H9 (cell line): ENCODE data around the gene GRWD1. TPM values are rescaled to one million over a fixed set of nuclear protein-coding genes. Genes with fewer than 3 reads are reported as not detected.

Source experiments
- DNase-seq: peaks from one replicate; pipeline ENCODE4 v3.0.0-alpha.2; 2017
- H2AFZ ChIP-seq: one replicate; pipeline ENCODE4 v1.6.1; 2013; ENCODE audit warnings: mild to moderate bottlenecking, low read length, control low read depth, moderate library complexity
- H2AK5ac ChIP-seq: 2 replicates; pipeline ENCODE4 v1.6.1; 2013; ENCODE audit warnings: low read length, control low read depth, mixed read lengths; ENCODE audit not compliant: insufficient read length
- H2BK120ac ChIP-seq: one replicate; pipeline ENCODE4 v1.6.1; 2013; ENCODE audit warnings: low read depth, mild to moderate bottlenecking, low read length, control low read depth, inconsistent platforms; ENCODE audit not compliant: poor library complexity, severe bottlenecking
- H2BK12ac ChIP-seq: 2 replicates; pipeline ENCODE4 v1.6.1; 2013; ENCODE audit warnings: low read length, control low read depth, mixed read lengths, low read depth; ENCODE audit not compliant: insufficient read length
- H2BK15ac ChIP-seq: 2 replicates; pipeline ENCODE4 v1.6.1; 2013; ENCODE audit warnings: low read depth, low read length, control low read depth
- H2BK20ac ChIP-seq: one replicate; pipeline ENCODE4 v1.6.1; 2013; ENCODE audit warnings: low read depth, mild to moderate bottlenecking, low read length, control low read depth, inconsistent platforms; ENCODE audit not compliant: poor library complexity, severe bottlenecking
- H2BK5ac ChIP-seq: 2 replicates; pipeline ENCODE4 v1.6.1; 2013; ENCODE audit warnings: low read length, control low read depth, mixed read lengths; ENCODE audit not compliant: insufficient read length
- H3K14ac ChIP-seq: 2 replicates; pipeline ENCODE4 v1.6.1; 2013; ENCODE audit warnings: low read length, control low read depth; ENCODE audit not compliant: insufficient read depth
- H3K18ac ChIP-seq: 2 replicates; pipeline ENCODE4 v1.6.1; 2013; ENCODE audit warnings: low read depth, mild to moderate bottlenecking, mixed read lengths, low read length, control low read depth; ENCODE audit not compliant: insufficient read length
- H3K23ac ChIP-seq: 2 replicates; pipeline ENCODE4 v1.6.1; 2013; ENCODE audit warnings: low read length, control low read depth, mixed read lengths, low read depth; ENCODE audit not compliant: insufficient read length
- H3K23me2 ChIP-seq: 2 replicates; pipeline ENCODE4 v1.6.1; 2013; ENCODE audit warnings: low read depth, mild to moderate bottlenecking, mixed read lengths, low read length, control low read depth; ENCODE audit not compliant: insufficient read length, poor library complexity, severe bottlenecking
- H3K27ac ChIP-seq: 2 replicates; pipeline ENCODE4 v1.5.1; 2013; ENCODE audit warnings: low read length, control low read depth, mixed read lengths, low read depth; ENCODE audit not compliant: insufficient read length
- H3K27me3 ChIP-seq: 2 replicates; pipeline ENCODE4 v1.6.1; 2013; ENCODE audit warnings: low read length, control low read depth, inconsistent platforms; ENCODE audit not compliant: insufficient read depth
- H3K4ac ChIP-seq: 2 replicates; pipeline ENCODE4 v1.6.1; 2013; ENCODE audit warnings: low read depth, mild to moderate bottlenecking, control low read depth, inconsistent platforms, low read length, moderate library complexity
- H3K4me1 ChIP-seq: 2 replicates; pipeline ENCODE4 v1.6.1; 2013; ENCODE audit warnings: low read length, control low read depth, inconsistent platforms; ENCODE audit not compliant: insufficient read depth
- H3K4me2 ChIP-seq: 2 replicates; pipeline ENCODE4 v1.6.1; 2013; ENCODE audit warnings: low read length, control low read depth, mixed read lengths; ENCODE audit not compliant: insufficient read length, insufficient read depth
- H3K56ac ChIP-seq: 2 replicates; pipeline ENCODE4 v1.6.1; 2013; ENCODE audit warnings: low read depth, mild to moderate bottlenecking, mixed read lengths, low read length, control low read depth; ENCODE audit not compliant: insufficient read length
- H3K79me1 ChIP-seq: 2 replicates; pipeline ENCODE4 v1.6.1; 2013; ENCODE audit warnings: low read depth, mild to moderate bottlenecking, moderate library complexity, low read length, control low read depth, inconsistent platforms; ENCODE audit not compliant: insufficient read depth, poor library complexity, severe bottlenecking
- H3K79me2 ChIP-seq: 2 replicates; pipeline ENCODE4 v1.6.1; 2013; ENCODE audit warnings: low read length, control low read depth, inconsistent platforms; ENCODE audit not compliant: insufficient read depth
- H3K9ac ChIP-seq: 2 replicates; pipeline ENCODE4 v1.6.1; 2013; ENCODE audit warnings: low read length, control low read depth, mixed read lengths; ENCODE audit not compliant: insufficient read length; ENCODE audit errors: extremely low read depth
- H3K9me3 ChIP-seq: one replicate; pipeline ENCODE4 v1.6.1; 2013; ENCODE audit warnings: low read depth, low read length, inconsistent platforms; ENCODE audit not compliant: control insufficient read depth
- H3T11ph ChIP-seq: one replicate; pipeline ENCODE4 v1.6.1; 2013; ENCODE audit warnings: mild to moderate bottlenecking, low read length, control low read depth, inconsistent platforms
- H4K20me1 ChIP-seq: one replicate; pipeline ENCODE4 v1.6.1; 2013; ENCODE audit not compliant: control insufficient read depth, insufficient read length, insufficient read depth
- H4K5ac ChIP-seq: 2 replicates; pipeline ENCODE4 v1.6.1; 2013; ENCODE audit warnings: low read depth, mild to moderate bottlenecking, mixed read lengths, low read length, control low read depth; ENCODE audit not compliant: insufficient read length
- H4K8ac ChIP-seq: replicated peaks from 2 replicates; pipeline ENCODE4 v1.6.1; 2013; ENCODE audit warnings: low read length, control low read depth, mixed read lengths, low read depth; ENCODE audit not compliant: insufficient read length
- H4K91ac ChIP-seq: 2 replicates; pipeline ENCODE4 v1.6.1; 2013; ENCODE audit warnings: low read depth, mild to moderate bottlenecking, moderate library complexity, mixed read lengths, low read length, control low read depth; ENCODE audit not compliant: insufficient read length
- H3K27ac Mint-ChIP-seq, 3 experiments: 2 replicates in 2 of 3; 3 replicates in 1 of 3; pipeline ENCODE4 v1.8.0; 2020 to 2021; ENCODE audit warnings: mixed read lengths in 3 of 3, mild to moderate bottlenecking in 1 of 3, moderate library complexity in 1 of 3
- H3K27me3 Mint-ChIP-seq: 2 replicates; pipeline ENCODE4 v1.8.0; 2021; ENCODE audit warnings: low read depth, mild to moderate bottlenecking, moderate library complexity, mixed read lengths
- H3K36me3 Mint-ChIP-seq, 3 experiments: 2 replicates in 2 of 3; 3 replicates in 1 of 3; pipeline ENCODE4 v1.8.0; 2020 to 2021; ENCODE audit warnings: low read depth in 3 of 3, mixed read lengths in 3 of 3; ENCODE audit not compliant: insufficient read depth in 1 of 3
- H3K4me1 Mint-ChIP-seq, 2 experiments: 2 replicates each; pipeline ENCODE4 v1.8.0; 2020; ENCODE audit warnings: mixed read lengths in 2 of 2
- H3K4me3 Mint-ChIP-seq, 2 experiments: 2 replicates in 1 of 2; 3 replicates in 1 of 2; pipeline ENCODE4 v1.8.0; 2020 to 2021; ENCODE audit warnings: mild to moderate bottlenecking in 2 of 2, mixed read lengths in 2 of 2, moderate library complexity in 1 of 2
- H3K9me3 Mint-ChIP-seq, 2 experiments: 2 replicates in 1 of 2; 3 replicates in 1 of 2; pipeline ENCODE4 v1.8.0; 2020; ENCODE audit warnings: mild to moderate bottlenecking in 2 of 2, mixed read lengths in 2 of 2, moderate library complexity in 1 of 2
- WGBS: extraction: QIAGEN DNeasy Blood & Tissue Kit; methylation state at CpG from one replicate; pipeline ENCODE4 v1.1.7; 2013; ENCODE audit warnings: missing lambda C conversion rate, low lambda C conversion rate, mixed read lengths; ENCODE audit not compliant: insufficient read length; ENCODE audit errors: extremely low coverage; 5-methylcytosine and 5-hydroxymethylcytosine counted together
- total RNA-seq: library from RNA; stranded (reverse); gene quantifications from 2 replicates; pipeline ENCODE4 v1.2.1, GENCODE V29; 2021
- TF ChIP-seq, protein P1 (sequence below): fragments of 200-600 bp; sonication (generic); conservative IDR thresholded peaks from 3 replicates; pipeline ENCODE4 v1.8.0; 2021; ENCODE audit warnings: antibody characterized with exemption, mild to moderate bottlenecking

The GRWD1 gene
- total RNA-seq, 1 experiment from 2014 or later, result 92.0 TPM

DNA sequence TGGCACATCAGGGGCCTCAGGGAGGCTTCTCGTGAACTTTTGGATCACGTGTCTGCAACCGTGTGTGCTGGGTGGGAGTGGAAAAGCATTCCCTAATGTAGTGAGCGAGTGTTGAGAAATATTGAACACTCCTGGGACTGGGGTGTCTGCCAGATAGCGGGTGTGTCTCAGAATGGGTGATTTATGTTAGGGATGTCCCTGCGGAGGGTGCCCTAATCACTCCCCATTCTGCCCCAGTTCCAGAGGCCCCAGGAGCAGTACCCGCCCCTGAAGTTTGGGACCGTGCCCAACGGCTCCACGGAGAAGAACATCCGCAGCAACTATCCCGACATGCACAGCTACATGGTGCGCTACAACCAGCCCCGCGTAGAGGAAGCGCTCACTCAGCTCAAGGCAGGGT, 24.2 kb upstream of the GRWD1 start:
- Histone ChIP-seq H3K56ac (no peak overlapping the region), H3K9me3 (no peaks in the 10 kb centered on the region), H4K20me1 (peaks cover 3% of the 10 kb centered on the region), H4K8ac (no peak overlapping the region), H2AFZ (no peak overlapping the region), H2BK15ac (no peak overlapping the region), H3K14ac (no peak overlapping the region), H3K79me2 (no peaks in the 10 kb centered on the region), H3K27me3 (no peaks in the 10 kb centered on the region), H3K9ac (no peak overlapping the region), H3K23me2 (no peaks in the 10 kb centered on the region), H2BK12ac (no peak overlapping the region), H3K4ac (no peak overlapping the region), H4K91ac (no peak overlapping the region), H3K79me1 (no peaks in the 10 kb centered on the region), H3T11ph (no peak overlapping the region), H3K27ac (no peak overlapping the region), H2AK5ac (no peak overlapping the region), H3K23ac (no peak overlapping the region), H2BK120ac (no peak overlapping the region), H3K4me1 (no peaks in the 10 kb centered on the region), H3K4me2 (no peak overlapping the region), H3K18ac (no peak overlapping the region), H2BK5ac (no peak overlapping the region), H2BK20ac (no peak overlapping the region), H4K5ac (no peak overlapping the region)
- no peaks in the 10 kb centered on the region for H3K9me3 Mint-ChIP-seq
- peaks cover 0 to 19% (median 14%) of the 10 kb centered on the region in 3 experiments; a peak in 5 of 7 replicates for H3K36me3 Mint-ChIP-seq
- TF ChIP-seq, protein P1, sequence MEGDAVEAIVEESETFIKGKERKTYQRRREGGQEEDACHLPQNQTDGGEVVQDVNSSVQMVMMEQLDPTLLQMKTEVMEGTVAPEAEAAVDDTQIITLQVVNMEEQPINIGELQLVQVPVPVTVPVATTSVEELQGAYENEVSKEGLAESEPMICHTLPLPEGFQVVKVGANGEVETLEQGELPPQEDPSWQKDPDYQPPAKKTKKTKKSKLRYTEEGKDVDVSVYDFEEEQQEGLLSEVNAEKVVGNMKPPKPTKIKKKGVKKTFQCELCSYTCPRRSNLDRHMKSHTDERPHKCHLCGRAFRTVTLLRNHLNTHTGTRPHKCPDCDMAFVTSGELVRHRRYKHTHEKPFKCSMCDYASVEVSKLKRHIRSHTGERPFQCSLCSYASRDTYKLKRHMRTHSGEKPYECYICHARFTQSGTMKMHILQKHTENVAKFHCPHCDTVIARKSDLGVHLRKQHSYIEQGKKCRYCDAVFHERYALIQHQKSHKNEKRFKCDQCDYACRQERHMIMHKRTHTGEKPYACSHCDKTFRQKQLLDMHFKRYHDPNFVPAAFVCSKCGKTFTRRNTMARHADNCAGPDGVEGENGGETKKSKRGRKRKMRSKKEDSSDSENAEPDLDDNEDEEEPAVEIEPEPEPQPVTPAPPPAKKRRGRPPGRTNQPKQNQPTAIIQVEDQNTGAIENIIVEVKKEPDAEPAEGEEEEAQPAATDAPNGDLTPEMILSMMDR, result no peak
- H3K4me1 Mint-ChIP-seq, result peaks cover 15 to 22% of the 10 kb centered on the region in 2 experiments
- no peak overlapping the region for H3K4me3 Mint-ChIP-seq
- no peak overlapping the region for H3K27ac Mint-ChIP-seq
- no peak for DNase-seq
- WGBS, result no CpG with 5 or more reads among the region's 16 CpGs
- H3K27me3 Mint-ChIP-seq, result no peaks in the 10 kb centered on the region
